ENCODE results near the gene CYB561D1. TPM values are rescaled to one million over a fixed set of nuclear protein-coding genes. Genes with fewer than 3 reads are reported as not detected.
A peak's percentile ranks its signal among the peaks of the same experiment; 100 is the strongest.
"Not testable (repeated sequence)": the region's sequence is repeated elsewhere in the genome, so short reads cannot be mapped to it uniquely, and the experiment has no call there.

The CYB561D1 gene
- 4.5 and 4.7 TPM in 2 replicates for total RNA-seq (2014; rRNA removed; shearing (Covaris generic))
- 10.4 and 13.4 TPM in 2 replicates for polyA plus RNA-seq (2015; cell fraction: cytosol; rRNA removed)
- polyA plus RNA-seq (2015; cell fraction: nucleus; rRNA removed), result 24.1 and 36.9 TPM in 2 replicates

GRCh38 chr1:109493805-109494539 is at the start of gene CYB561D1:
TSS of gene CYB561D1 (plus strand) at chr1:109494094. CDS start at chr1:109494140, 46 bp downstream.
- in situ Hi-C loops (cut with HindIII; ENCODE audit: low pct_unique_long_range_greater_than_20kb, low sequenced_read_pairs), result no loop called here
- peak; percentile 75 for DNase-seq (ENCODE audit: low read depth, low spot score)

DNA sequence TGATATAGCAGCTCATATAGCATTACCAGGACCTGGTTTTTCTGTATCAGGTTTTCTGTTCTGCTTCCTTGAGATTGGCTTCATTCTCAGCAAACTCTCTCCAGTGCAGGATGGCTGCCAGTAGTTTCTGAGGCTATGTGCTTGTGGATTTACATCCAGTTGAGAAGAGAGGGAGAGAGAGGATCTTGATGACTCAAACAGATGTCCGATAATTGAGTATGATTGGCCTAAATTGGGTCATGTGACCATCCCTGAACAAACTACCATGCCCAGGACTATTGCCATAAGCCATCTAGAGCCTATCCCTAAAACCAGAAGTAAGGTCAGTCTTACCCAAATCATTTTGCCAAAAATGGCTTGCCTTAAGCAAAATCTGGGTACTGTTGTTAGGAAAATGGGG is 49.5 kb upstream of the CYB561D1 start:
- DNase-seq (ENCODE audit: low read depth, low spot score), result no peak
- in situ Hi-C loops (cut with HindIII; ENCODE audit: low pct_unique_long_range_greater_than_20kb, low sequenced_read_pairs), result no loop called here

DNA sequence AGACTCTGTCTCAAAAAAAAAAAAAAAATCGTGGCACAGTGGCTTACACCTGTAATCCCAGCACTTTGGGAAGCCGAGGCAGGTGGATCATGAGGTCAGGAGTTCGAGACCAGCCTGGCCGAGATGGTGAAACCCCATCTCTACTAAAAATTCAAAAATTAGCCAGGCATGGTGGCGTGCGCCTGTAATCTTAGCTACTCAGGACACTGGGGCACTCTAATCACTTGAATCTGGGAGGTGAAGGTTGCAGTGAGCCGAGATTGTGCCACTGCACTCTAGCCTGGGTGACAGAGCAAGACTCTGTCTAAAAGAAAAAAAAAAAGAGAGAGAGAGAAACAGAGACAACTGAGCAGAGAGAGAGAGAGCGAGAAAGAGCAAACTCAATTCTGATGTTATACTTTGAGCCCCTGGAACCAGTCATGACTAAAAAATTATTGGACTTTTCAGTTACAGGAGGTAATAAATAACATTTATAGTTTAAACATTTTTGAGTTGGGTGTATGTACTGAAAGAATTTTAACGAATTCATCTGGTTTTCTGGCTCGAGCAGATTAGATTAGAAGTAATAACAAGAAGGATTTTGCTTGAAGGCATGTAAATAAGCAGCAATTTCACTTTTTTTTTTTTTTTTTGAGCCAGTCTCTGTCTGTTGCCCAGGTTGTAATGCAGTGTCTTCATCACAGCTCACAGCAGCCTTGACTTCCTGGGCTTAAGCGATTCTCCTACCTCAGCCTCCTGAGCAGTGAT is 47.8 kb upstream of the CYB561D1 start:
- DNase-seq (ENCODE audit: low read depth, low spot score); in situ Hi-C loops (cut with HindIII; ENCODE audit: low pct_unique_long_range_greater_than_20kb, low sequenced_read_pairs): not testable (repeated sequence)

GRCh38 chr1:109447524-109447923 is 46.4 kb upstream of the CYB561D1 start:
- DNase-seq (ENCODE audit: low read depth, low spot score), result no peak
- in situ Hi-C loops (cut with HindIII; ENCODE audit: low pct_unique_long_range_greater_than_20kb, low sequenced_read_pairs), result no loop called here

GRCh38 chr1:109454497-109455133 is 39.3 kb upstream of the CYB561D1 start:
- DNase-seq (ENCODE audit: low read depth, low spot score), result no peak
- in situ Hi-C loops (cut with HindIII; ENCODE audit: low pct_unique_long_range_greater_than_20kb, low sequenced_read_pairs), result no loop called here

- DNase-seq (ENCODE audit: low read depth, low spot score), result no peak
- in situ Hi-C loops (cut with HindIII; ENCODE audit: low pct_unique_long_range_greater_than_20kb, low sequenced_read_pairs), result no loop called here
Observed at GRCh38 chr1:109457819-109458218, 36.1 kb upstream of the CYB561D1 start.

DNA sequence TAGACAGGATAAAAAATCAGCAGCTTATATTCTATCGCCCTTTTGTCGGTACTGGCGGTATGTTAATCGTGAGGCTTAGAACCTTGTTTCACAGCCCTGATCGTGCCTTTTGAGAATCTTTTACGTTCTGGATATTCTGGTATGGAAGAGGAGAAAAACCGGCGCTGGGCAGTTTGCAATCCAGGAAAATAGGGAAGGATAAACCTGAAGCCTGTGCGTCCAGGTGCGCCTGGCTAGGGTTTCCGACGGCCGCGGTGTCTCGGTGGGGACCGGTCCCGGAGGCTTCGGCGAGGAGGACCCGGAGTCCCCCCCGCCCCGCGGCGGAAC is 27.8 kb upstream of the CYB561D1 start:
- in situ Hi-C loops (cut with HindIII; ENCODE audit: low pct_unique_long_range_greater_than_20kb, low sequenced_read_pairs), result no loop called here
- DNase-seq (ENCODE audit: low read depth, low spot score), result no peak

- peak; percentile 21 for DNase-seq (ENCODE audit: low read depth, low spot score)
- in situ Hi-C loops (cut with HindIII; ENCODE audit: low pct_unique_long_range_greater_than_20kb, low sequenced_read_pairs), result no loop called here
Observed at GRCh38 chr1:109466452-109467300, 27.2 kb upstream of the CYB561D1 start, which contains the start of gene SYPL2. TSS of gene SYPL2 (plus strand) at chr1:109466546. CDS start at chr1:109466844, 298 bp downstream.

DNA sequence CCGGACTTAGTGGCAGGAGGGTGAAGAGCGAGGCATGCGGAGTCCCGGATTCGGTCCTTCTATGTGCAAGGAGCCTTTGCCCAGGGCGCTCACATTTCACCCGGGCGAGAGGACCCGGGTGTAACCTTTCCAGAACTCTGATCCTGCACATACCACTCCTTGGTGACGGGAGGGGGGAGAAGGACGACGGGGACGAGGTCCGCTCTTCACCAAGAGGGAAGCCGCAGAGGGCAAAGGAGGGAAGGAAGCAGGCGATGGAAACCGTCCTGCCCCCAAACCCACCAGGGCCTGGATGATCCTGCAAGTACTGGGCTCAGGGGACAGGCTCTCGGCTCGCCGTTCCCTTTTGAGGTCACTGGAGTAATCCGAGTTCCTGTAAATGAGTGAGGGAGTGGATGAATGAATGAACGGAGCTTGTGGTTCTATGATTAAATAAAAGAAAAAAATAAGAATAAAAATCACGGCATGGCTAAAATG is 26.6 kb upstream of the CYB561D1 start:
- in situ Hi-C loops (cut with HindIII; ENCODE audit: low pct_unique_long_range_greater_than_20kb, low sequenced_read_pairs), result no loop called here
- DNase-seq (ENCODE audit: low read depth, low spot score), result no peak

DNA sequence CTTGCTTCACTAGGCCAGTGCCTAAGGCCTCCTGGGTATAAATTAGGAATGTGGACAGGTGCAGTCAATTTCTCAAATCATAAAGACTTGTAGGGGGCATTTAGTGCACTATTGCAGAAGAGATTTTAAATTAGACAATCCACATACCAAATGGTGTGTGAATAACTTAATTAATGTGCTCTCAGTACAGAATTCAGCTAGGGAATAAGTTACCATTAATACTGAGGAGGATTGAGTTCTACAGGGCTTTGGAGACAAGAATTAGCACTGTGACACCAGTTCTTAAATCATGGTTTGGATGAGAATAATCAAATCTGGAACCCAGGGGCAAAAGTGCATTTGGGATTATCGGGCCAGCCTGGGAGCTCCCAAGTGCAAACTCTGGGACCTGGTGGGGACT is 25.8 kb upstream of the CYB561D1 start:
- no peak for DNase-seq (ENCODE audit: low read depth, low spot score)
- in situ Hi-C loops (cut with HindIII; ENCODE audit: low pct_unique_long_range_greater_than_20kb, low sequenced_read_pairs), result no loop called here

GRCh38 chr1:109468903-109469302 is 25.0 kb upstream of the CYB561D1 start:
- in situ Hi-C loops (cut with HindIII; ENCODE audit: low pct_unique_long_range_greater_than_20kb, low sequenced_read_pairs), result no loop called here
- DNase-seq (ENCODE audit: low read depth, low spot score), result no peak

- in situ Hi-C loops (cut with HindIII; ENCODE audit: low pct_unique_long_range_greater_than_20kb, low sequenced_read_pairs), result no loop called here
- no peak for DNase-seq (ENCODE audit: low read depth, low spot score)
Observed at GRCh38 chr1:109470245-109470644, 23.6 kb upstream of the CYB561D1 start.

GRCh38 chr1:109472779-109473178 is 21.1 kb upstream of the CYB561D1 start:
- DNase-seq (ENCODE audit: low read depth, low spot score), result no peak
- in situ Hi-C loops (cut with HindIII; ENCODE audit: low pct_unique_long_range_greater_than_20kb, low sequenced_read_pairs), result no loop called here

GRCh38 chr1:109473284-109474057 is 20.4 kb upstream of the CYB561D1 start:
- in situ Hi-C loops (cut with HindIII; ENCODE audit: low pct_unique_long_range_greater_than_20kb, low sequenced_read_pairs); DNase-seq (ENCODE audit: low read depth, low spot score): not testable (repeated sequence)

- in situ Hi-C loops (cut with HindIII; ENCODE audit: low pct_unique_long_range_greater_than_20kb, low sequenced_read_pairs), result no loop called here
- DNase-seq (ENCODE audit: low read depth, low spot score), result no peak
Observed at GRCh38 chr1:109474697-109475096, 19.2 kb upstream of the CYB561D1 start.

- in situ Hi-C loops (cut with HindIII; ENCODE audit: low pct_unique_long_range_greater_than_20kb, low sequenced_read_pairs), result no loop called here
- no peak for DNase-seq (ENCODE audit: low read depth, low spot score)
Observed at GRCh38 chr1:109475261-109475660, 18.6 kb upstream of the CYB561D1 start.

DNA sequence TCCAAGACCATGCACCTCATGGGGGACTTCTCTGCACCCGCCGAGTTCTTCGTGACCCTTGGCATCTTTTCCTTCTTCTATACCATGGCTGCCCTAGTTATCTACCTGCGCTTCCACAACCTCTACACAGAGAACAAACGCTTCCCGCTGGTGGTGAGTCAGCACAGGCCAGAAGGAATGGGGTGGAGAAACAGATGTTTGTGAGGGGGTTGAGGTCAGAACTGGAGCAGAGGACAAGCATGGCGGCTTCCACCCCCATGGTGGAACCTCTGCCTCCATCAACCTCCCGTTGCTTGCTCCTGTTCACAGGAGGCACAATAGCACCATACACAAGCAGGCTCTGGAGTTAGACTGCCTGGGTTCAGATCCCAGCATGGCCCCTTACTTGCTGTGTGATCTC is 17.1 kb upstream of the CYB561D1 start:
- in situ Hi-C loops (cut with HindIII; ENCODE audit: low pct_unique_long_range_greater_than_20kb, low sequenced_read_pairs), result no loop called here
- no peak for DNase-seq (ENCODE audit: low read depth, low spot score)
